ENCODE data around the gene ZFP92. TPM values are rescaled to one million over a fixed set of nuclear protein-coding genes. Genes with fewer than 3 reads are reported as not detected.

ZFP92 gene
- total and polyA plus RNA-seq, 2 donors (not counting 3 experiments of a cell fraction or from before 2014, with no cell fraction given), result 0.36 to 1.2 TPM

- no peaks in the 10 kb centered on the region for H3K9me1 ChIP-seq (replicated peaks; ENCODE audit: control insufficient read depth, extremely low read depth, insufficient read depth, low read length)
- POLR2A ChIA-PET, result no interaction called here
- H4K20me1 ChIP-seq (replicated peaks; ENCODE audit: control insufficient read depth, extremely low read depth, insufficient read depth, low read length), result no peaks in the 10 kb centered on the region
- H3K27ac ChIP-seq (ENCODE audit: insufficient read depth, low read depth, low read length), result no peak overlapping the region
- CTCF ChIA-PET, result no interaction called here
- no peaks in the 10 kb centered on the region for H3K79me2 ChIP-seq (ENCODE audit: control insufficient read depth, insufficient read depth, low read length)
- dilution Hi-C loops (cut with MboI; ENCODE audit: extremely low pct_ligation_motif_present, low sequenced_read_pairs), result no loop called here
- H3K4me1 ChIP-seq (ENCODE audit: control insufficient read depth, extremely low read depth, insufficient read depth, low read length), result no peaks in the 10 kb centered on the region
- FAIRE-seq, result no peak
- H3K27me3 ChIP-seq (ENCODE audit: control insufficient read depth in 2 of 2, insufficient read depth in 2 of 2, low read length in 2 of 2), result no peaks in the 10 kb centered on the region
- no peaks in the 10 kb centered on the region for H3K9me3 ChIP-seq (replicated peaks; ENCODE audit: control insufficient read depth, insufficient read depth, low read length)
- intact Hi-C loops (cut with micrococcal nuclease), result no loop called here
- no peak for DNase-seq (ENCODE audit: low read depth, low spot score)
- H3K9ac ChIP-seq (replicated peaks; ENCODE audit: extremely low read depth, insufficient read depth, low read length), result no peak overlapping the region
- no peak overlapping the region for H2AFZ ChIP-seq (ENCODE audit: low read depth, low read length)
- TF ChIP-seq POLR2A (IDR thresholded peaks at IDR 0.05; ENCODE audit: low read depth, low read length) (no peak), POLR2AphosphoS5 (IDR thresholded peaks at IDR 0.05; ENCODE audit: insufficient read depth, low read depth, low read length) (no peak), EZH2 (IDR thresholded peaks at IDR 0.05; ENCODE audit: borderline replicate concordance, low read depth, low read length, severe bottlenecking) (no peak), FOS (IDR thresholded peaks at IDR 0.05; ENCODE audit: borderline replicate concordance, insufficient read depth, low read length) (no peak), JUN (IDR thresholded peaks at IDR 0.05; ENCODE audit: borderline replicate concordance, insufficient read depth, insufficient read length, low read depth) (no peak), GATA2 (IDR thresholded peaks at IDR 0.05; ENCODE audit: insufficient read depth, insufficient read length, low read depth, low read length) (no peak), MYC (IDR thresholded peaks at IDR 0.05; ENCODE audit: low read depth, low read length) (no peak)
- TF ChIP-seq, protein P1, sequence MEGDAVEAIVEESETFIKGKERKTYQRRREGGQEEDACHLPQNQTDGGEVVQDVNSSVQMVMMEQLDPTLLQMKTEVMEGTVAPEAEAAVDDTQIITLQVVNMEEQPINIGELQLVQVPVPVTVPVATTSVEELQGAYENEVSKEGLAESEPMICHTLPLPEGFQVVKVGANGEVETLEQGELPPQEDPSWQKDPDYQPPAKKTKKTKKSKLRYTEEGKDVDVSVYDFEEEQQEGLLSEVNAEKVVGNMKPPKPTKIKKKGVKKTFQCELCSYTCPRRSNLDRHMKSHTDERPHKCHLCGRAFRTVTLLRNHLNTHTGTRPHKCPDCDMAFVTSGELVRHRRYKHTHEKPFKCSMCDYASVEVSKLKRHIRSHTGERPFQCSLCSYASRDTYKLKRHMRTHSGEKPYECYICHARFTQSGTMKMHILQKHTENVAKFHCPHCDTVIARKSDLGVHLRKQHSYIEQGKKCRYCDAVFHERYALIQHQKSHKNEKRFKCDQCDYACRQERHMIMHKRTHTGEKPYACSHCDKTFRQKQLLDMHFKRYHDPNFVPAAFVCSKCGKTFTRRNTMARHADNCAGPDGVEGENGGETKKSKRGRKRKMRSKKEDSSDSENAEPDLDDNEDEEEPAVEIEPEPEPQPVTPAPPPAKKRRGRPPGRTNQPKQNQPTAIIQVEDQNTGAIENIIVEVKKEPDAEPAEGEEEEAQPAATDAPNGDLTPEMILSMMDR (IDR thresholded peaks at IDR 0.05; ENCODE audit: extremely low read depth in 1 of 2, insufficient read depth in 1 of 2, low read depth in 1 of 2, low read length in 2 of 2), result no peak
- TF ChIP-seq, protein P2, sequence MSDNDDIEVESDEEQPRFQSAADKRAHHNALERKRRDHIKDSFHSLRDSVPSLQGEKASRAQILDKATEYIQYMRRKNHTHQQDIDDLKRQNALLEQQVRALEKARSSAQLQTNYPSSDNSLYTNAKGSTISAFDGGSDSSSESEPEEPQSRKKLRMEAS (IDR thresholded peaks at IDR 0.05; ENCODE audit: insufficient read depth, insufficient read length), result no peak
- H3K4me2 ChIP-seq (ENCODE audit: insufficient read depth, low read length), result no peak overlapping the region
- H3K36me3 ChIP-seq (ENCODE audit: control insufficient read depth in 2 of 2, extremely low read depth in 1 of 2, insufficient read depth in 2 of 2, low read length in 2 of 2), result no peaks in the 10 kb centered on the region
- no TSS peak for BruUV-seq (replicated peaks)
- no peak overlapping the region for H3K4me3 ChIP-seq (replicated peaks in 1 of 3; ENCODE audit: insufficient read depth in 1 of 3, low read depth in 1 of 3, low read length in 3 of 3)
Observed at GRCh38 chrX:153395613-153396319, 15.5 kb upstream of the ZFP92 start.

Measured in endothelial cell of umbilical vein (primary cell).